SH-SY5Y (cell line): ENCODE results near the gene ITGA2.

Experiments used
- GATA2 ChIP-seq: IDR thresholded peaks from 2 replicates; pipeline ENCODE4 v1.6.1; 2011; ENCODE audit warnings: mild to moderate bottlenecking, low read depth, low read length
- GATA3 ChIP-seq: IDR thresholded peaks from 2 replicates; pipeline ENCODE4 v1.6.1; 2011; ENCODE audit warnings: low read depth, mild to moderate bottlenecking, low read length, moderate library complexity

- TF ChIP-seq GATA2 (no peak), GATA3 (no peak)
These were observed 137.4 kb downstream of the ITGA2 start for GRCh38 chr5:53126521-53126920.
